DND-41 (cell line): ENCODE results near the gene RAB25.

Experiments
- CTCF ChIP-seq: IDR thresholded peaks from 2 replicates; pipeline ENCODE4 v1.5.1; 2012; ENCODE audit warnings: borderline replicate concordance, low read length, moderate library complexity, mild to moderate bottlenecking; ENCODE audit not compliant: poor library complexity, severe bottlenecking; ENCODE audit errors: extremely low read depth
- EZH2 ChIP-seq: IDR thresholded peaks from 3 replicates; pipeline ENCODE4 v1.6.1; 2012; ENCODE audit warnings: borderline replicate concordance, low read depth, mild to moderate bottlenecking, moderate library complexity, low read length, inconsistent platforms; ENCODE audit not compliant: severe bottlenecking

GRCh38 chr1:156114919-156115513 lies 54.1 kb downstream of the RAB25 start:
- no peak for TF ChIP-seq CTCF
- TF ChIP-seq EZH2: no peak
